ENCODE results near the gene SV2C.
"Not testable (repeated sequence)": the region's sequence is repeated elsewhere in the genome, so short reads cannot be mapped to it uniquely, and the experiment has no call there.

SV2C gene

DNA sequence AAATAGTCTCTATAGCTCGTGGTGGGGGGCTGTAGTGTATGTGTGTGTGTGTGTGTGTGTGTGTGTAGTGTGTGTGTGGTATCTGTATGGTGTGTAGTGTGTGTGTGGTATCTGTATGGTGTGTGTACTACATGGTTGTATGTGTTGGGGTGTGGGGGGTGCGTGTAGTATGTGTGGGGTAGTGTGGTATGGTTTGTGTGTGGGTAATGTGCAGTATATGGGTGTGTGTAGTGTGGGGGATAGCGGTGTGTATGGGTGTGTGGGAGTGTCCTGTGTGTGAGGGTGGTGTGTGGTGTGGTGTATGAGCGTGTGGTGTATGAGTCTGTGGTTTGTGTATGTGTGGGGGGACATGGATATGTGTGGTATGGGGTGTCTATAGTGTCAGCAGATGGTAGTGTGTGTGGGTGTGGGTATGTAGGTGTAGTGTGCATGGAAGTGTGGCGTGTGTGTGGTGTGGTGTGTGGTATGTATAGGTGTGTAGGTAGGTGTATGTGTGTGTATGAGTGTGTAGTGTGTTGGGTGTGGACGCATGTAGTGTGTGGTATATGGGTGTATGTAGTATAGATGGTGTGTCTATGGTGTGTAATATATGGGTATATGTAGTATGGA, 174.1 kb downstream of the SV2C start:
- no peak for DNase-seq (ENCODE audit: low read depth)

DNA sequence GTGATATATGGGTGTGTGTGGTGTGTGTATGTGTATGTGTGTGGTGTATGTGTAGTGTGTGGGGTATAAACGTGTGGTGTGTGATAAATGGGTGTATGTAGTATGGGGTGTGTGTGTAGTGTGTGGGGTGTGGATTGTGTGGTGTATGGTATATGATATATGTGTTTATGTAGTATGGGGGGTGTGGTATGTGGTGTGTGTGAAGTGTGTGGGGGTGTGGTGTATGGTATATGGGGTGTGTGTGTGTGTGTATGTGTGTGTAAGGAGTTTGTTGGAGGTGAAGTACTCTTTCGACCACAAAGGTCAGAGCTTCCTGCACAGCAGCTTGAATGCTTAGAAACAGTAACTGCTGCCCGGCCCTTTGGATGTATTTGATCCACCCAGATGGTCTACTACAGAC, 174.7 kb downstream of the SV2C start:
- DNase-seq (ENCODE audit: low read depth) = no peak

GRCh38 chr5:76264681-76265080, 181.5 kb downstream of the SV2C start:
- DNase-seq (ENCODE audit: low read depth) = no peak

DNA sequence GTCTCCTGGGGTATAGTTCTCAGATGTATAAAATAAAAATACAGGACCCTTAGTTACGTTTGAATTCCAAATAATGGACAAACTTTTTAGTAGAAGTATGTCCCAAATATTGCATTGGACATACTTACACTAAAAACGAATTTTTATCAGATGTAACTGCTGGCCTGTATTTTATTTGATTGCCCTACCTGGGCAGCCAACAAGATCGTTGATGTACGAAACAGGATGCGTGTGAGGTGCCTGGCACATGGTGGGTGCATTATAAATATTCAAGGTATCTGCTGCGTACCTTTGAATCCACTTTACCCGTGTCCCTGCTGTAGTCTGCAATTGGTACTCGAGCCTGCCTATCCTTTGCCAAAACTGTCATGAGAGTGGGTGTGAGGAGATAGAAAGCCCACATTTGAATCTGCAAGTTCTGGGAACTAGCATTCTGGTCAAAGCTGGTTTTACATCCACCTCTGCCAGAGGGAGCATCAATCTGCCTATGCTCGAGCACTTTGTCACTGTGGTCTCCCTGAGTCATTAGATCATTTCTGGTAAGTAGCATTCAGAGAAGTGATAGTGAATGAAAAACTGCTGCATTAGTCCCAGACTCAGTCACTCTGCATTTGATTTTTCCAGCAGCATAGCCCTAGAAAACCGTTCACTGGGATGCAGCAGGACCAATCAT, 186.2 kb downstream of the SV2C start:
- no peak for DNase-seq (ENCODE audit: low read depth)

DNA sequence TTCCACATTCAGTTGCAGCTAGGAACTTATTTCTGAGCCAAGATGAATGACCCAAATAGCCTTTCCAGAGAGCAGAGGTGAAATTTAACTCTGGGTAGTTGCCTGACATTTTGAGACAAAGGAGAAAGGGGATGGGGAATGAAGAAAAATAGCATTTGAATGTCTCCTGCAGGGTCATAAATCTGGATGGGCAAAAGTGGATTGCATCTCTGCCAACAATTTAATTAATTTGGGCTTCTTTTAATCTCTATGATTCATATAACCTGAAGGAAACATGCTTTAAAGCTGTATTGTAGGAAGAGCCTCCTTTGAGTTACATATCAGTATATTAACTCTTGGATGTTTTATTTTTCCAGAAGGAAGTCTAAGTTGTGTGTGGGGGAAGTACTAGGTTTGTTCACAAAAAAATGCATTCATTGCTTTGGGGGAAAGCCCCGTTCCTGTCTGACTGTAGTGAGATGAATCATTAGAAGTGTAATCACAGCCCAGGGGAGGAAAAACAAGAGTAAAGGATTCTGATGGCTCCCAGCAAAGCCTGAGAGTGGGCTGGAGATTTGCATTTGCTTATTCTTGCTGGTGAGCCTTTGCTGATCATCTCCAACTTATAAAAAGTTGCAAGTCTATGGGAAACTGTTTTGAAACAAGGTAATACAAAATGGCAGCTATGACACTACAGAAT, 186.9 kb downstream of the SV2C start:
- no peak for DNase-seq (ENCODE audit: low read depth)

DNA sequence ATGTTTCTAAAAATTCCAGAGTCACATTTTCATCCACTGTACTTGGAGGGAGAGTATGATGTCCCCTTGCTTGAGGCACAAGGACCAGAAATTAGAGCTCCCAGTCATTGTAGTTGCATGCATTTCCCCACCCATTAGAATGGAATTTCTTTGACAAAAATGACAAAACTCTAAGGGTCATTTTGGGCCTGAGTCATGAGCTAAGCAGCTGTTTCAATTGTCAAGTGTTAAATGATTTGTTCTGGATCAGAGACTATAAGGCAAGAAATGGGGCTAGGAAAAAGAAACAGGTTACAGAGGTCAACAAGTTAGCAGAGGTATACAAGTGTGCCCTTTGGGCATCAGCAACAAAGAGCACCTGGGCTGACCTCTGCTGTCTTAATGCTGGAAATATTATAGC, 188.7 kb downstream of the SV2C start:
- no peak for DNase-seq (ENCODE audit: low read depth)

DNA sequence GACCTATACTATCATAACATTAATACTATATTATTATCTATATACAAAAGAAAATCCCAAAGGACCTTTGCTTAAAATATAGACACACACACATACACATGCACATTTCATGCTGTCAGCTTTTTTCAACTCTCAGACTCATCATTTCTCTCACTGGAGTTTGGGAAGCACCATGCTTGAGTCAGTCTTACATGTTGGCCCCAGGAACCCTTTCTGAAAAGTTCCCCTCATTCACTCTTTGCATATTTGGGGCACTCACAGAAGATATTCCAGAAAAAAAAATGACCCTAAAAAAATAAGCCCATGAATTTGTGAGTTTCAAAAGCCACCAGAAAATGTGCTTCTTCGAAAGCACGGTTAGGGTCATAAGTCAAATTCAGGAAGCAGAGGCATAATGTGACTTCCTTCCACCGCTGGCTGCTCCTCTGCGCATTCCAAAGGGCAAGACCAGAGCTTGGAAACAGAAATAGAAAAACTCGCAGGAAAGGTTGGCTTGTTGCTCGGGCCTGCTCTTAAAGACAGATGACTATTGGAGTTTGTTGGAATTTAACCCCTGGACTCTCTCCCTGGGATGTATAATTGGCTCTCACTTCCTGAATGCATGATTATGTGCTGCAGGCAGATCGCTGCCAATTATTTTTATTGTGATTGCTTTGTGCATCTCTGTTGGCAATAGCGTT, 190.2 kb downstream of the SV2C start:
- no peak for DNase-seq (ENCODE audit: low read depth)

- no peak for DNase-seq (ENCODE audit: low read depth)
Measured at GRCh38 chr5:76274571-76274970, 191.4 kb downstream of the SV2C start.

DNA sequence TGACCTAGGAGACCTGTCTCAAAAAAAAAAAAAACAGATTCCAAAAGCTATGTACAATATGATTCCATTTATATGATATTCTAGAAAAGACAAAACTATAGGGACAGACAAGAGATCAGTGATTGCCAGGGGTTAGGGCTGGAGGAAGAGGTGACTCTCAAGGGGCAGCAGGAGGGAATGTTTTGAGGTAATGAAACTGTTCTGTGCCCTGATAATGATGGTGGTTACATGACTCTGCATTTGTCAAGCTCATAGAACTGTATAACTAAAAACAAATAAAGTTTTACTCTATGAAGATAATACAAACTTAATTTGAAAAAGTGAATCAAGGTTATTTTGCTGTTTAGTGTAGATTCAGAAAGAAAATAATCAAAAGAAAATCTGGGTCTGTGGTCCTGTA, 194.6 kb downstream of the SV2C start:
- DNase-seq (ENCODE audit: low read depth) = no peak

- no peak for DNase-seq (ENCODE audit: low read depth)
Measured at GRCh38 chr5:76278261-76278789, 195.1 kb downstream of the SV2C start.

DNA sequence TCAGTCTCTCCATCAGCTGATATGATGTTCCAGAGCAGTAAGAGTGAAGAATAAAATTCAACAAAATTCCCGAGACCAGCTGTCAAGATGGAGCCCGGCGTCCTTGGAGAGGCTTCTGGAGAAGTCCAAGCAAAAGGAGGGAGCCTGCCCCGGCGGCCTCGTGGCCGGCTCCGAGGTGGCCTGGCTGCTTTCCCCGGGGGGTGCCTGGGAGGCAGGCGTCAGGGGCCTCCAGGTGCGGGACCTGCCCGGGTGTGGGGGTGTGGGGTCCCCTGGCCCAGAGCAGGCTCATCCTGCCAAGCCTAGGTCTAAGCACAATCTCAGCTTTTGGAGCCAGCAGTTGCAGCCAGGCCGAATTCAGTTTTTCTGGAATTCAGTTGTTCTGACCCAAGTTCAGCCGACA, 197.3 kb downstream of the SV2C start:
- DNase-seq (ENCODE audit: low read depth) = no peak

DNA sequence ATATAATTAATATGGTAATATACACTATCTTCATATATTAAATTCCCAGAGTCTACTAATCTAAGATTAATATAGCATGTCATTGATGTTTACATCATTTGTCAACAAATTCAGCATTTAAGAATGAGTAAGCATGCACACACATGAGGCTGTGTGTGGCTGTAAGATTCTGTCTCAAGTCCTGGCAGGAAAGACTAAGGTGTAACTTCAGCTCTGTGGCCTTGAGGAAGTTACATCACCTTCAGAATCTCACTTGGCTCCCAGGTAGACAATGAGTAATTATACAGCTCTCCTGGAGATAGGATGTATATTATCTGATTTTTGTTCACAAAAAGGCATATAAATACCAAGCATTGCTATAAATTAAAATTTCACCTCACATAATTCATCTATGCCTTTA, 200.5 kb downstream of the SV2C start:
- no peak for DNase-seq (ENCODE audit: low read depth)

GRCh38 chr5:76289692-76290091, 206.5 kb downstream of the SV2C start:
- DNase-seq (ENCODE audit: low read depth) = no peak

DNA sequence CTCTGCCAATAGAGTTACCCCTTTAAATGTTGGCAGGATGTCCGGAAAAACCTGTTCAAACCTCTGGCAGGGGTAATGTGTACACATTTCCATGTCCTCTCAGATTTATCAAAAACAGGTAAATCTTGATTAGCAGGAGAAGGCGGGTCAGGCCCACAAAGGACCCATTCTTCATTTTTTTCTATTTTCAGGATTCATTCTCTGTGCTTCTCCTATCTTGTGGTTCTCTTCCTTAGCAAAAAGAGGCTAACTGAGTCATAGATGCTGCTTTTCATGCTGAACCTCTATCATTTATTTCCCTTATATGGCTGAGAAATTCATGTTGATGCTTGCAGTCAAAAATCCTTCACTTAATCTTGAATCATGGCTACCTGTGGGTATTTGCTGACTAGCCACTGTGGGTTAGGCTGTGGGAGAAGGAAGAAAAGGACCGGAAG, 207.2 kb downstream of the SV2C start:
- DNase-seq (ENCODE audit: low read depth) = no peak

DNA sequence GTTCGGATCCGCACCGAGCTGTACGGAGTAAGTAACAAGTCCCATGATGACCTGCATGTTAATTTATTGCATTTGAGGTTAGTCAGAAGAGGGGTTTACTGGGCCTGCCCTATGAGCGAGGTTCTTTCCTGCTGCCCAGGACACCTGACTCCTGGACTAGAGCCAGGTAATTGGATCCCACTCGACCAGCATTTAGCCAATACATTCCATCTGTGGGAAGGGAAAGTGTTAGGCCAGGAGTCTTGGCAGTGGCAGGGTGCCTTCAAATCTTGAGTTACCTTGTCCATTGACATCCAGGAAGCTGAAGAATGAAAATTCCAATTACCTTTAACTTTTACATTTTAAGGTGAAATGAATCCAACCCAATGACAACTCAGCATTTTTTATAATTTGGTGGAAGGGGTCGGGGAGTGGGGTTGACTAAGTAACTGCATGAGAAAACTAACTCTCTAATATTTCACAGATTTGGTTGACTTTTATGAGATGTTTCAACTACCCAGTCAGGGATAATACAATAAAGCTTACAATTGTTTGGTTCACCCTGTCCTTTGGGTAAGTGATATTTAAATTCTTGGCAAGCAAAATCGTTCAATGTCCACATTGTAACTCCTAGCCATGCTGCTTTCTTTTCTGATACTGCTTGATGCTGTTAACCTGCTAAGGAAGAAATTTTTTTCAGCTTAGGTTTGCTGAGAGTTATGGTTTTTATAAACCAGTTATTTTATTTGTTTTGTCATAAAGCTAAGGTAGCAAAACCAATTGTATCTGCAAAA, 208.3 kb downstream of the SV2C start:
- no peak for DNase-seq (ENCODE audit: low read depth)

DNA sequence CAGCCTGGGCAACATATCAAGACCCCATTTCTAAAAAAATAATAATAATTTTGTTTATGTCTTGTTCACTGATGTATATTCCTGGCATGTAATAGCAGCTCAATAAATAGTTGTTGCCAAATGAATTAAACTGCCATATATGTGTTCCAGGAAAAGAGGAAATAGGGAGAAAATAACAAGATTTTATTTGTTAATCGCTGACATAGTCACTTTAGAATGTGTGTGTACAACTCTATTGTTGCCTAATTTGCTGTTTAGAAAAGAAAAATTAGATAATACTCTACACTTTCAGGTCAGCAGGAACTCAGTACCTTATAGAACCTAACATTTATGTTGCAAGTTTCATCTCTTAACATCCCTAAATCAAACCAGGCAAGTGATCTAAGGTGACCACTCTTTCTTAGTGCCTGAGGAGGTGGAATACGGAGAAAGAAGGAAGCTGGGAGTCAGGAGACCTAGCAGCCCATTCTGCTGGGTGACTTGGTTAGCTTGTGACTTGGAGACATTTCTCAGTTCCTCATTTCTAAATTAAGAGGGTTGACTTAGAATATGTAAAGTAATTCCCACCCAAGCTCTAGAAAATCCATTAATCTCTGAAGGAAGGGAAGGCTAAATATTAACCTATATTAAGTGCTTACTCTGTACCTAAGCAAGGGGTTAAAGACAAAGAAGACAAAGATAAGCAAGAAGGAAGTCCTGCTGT, 209.6 kb downstream of the SV2C start:
- DNase-seq (ENCODE audit: low read depth) = no peak

GRCh38 chr5:76294573-76294972, 211.4 kb downstream of the SV2C start:
- DNase-seq (ENCODE audit: low read depth) = no peak

GRCh38 chr5:76298852-76299251, 215.7 kb downstream of the SV2C start:
- DNase-seq (ENCODE audit: low read depth) = no peak

DNA sequence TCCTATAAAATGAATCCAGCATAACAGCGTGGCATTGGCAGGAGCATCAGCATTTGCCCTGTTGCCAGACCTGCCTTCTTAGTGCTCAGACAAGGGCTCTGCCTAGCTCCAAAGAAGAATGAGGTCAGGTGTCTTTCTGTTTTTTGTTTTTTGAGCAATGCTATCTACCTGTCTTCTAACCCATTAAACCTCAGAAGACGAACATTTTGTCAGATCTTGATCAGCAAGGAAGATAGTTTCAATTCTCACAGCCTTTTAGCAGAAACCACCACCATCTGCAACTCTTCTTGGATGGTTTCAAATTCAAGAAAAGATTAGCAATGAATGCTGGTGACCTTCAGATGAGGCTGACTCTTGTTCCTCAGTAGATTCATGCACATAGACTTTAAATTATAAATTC, 216.4 kb downstream of the SV2C start:
- DNase-seq (ENCODE audit: low read depth) = no peak

DNA sequence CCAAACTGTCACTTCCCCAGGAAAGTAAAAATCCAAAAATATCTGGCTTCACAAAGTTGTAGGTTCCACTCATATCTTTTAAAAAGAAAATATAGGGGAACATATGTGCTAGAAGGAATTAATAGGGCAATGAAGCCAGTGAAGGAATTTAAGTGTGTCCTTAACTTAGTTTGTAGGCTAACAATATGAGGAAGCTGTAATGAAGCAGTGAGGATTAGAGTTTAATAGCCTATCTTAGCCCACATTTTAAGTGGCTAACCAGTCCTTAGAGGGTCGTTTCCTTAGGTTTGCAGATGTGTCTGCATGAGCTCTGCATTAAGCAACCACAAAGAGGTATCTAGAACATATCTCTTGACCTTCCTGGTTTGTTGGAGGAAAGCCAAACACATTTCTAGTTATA, 218.7 kb downstream of the SV2C start:
- not testable (repeated sequence) for DNase-seq (ENCODE audit: low read depth)

- not testable (repeated sequence) for DNase-seq (ENCODE audit: low read depth)
Measured at GRCh38 chr5:76302661-76303060, 219.5 kb downstream of the SV2C start.
